ENCODE measurements around the gene SENP1. TPM values are rescaled to one million over a fixed set of nuclear protein-coding genes. Genes with fewer than 3 reads are reported as not detected.

Gene SENP1
- total RNA-seq, 1 experiment from 2014 or later, result 24.5 TPM

GRCh38 chr12:48039151-48039550 is 66.7 kb downstream of the SENP1 start:
- CTCF ChIA-PET, result no interaction called here

GRCh38 chr12:48038085-48038484 is 67.8 kb downstream of the SENP1 start:
- no peaks in the 10 kb centered on the region for H3K9me3 Mint-ChIP-seq (ENCODE audit: unreplicated experiment)
- no peaks in the 10 kb centered on the region for H3K27me3 Mint-ChIP-seq (ENCODE audit: insufficient read depth, unreplicated experiment)
- ChIA-PET CTCF (no interaction called here), POLR2A (no interaction called here)
- H3K4me3 Mint-ChIP-seq (ENCODE audit: unreplicated experiment), result no peak overlapping the region
- TF ChIP-seq CTCF (IDR thresholded peaks at IDR 0.05; ENCODE audit: unreplicated experiment), result no peak
- intact Hi-C loops (cut with micrococcal nuclease), result no loop called here
- DNase-seq (ENCODE audit: unreplicated experiment), result no peak
- H3K36me3 Mint-ChIP-seq (ENCODE audit: insufficient read depth, unreplicated experiment), result peaks cover 3% of the 10 kb centered on the region
- BruUV-seq (replicated peaks), result no TSS peak
- no peak overlapping the region for H3K27ac Mint-ChIP-seq (ENCODE audit: low read depth, unreplicated experiment)
- H3K4me1 Mint-ChIP-seq (ENCODE audit: insufficient read depth, unreplicated experiment), result no peaks in the 10 kb centered on the region

More at GRCh38 chr12:48039151-48039550, 66.7 kb downstream of the SENP1 start:
- Mint-ChIP-seq H3K27me3 (ENCODE audit: insufficient read depth, unreplicated experiment) (no peaks in the 10 kb centered on the region), H3K27ac (ENCODE audit: low read depth, unreplicated experiment) (no peak overlapping the region), H3K36me3 (ENCODE audit: insufficient read depth, unreplicated experiment) (peaks cover 14% of the 10 kb centered on the region), H3K9me3 (ENCODE audit: unreplicated experiment) (no peaks in the 10 kb centered on the region), H3K4me3 (ENCODE audit: unreplicated experiment) (no peak overlapping the region), H3K4me1 (ENCODE audit: insufficient read depth, unreplicated experiment) (no peaks in the 10 kb centered on the region)
- TF ChIP-seq CTCF (IDR thresholded peaks at IDR 0.05; ENCODE audit: unreplicated experiment), result no peak
- BruUV-seq (replicated peaks), result no TSS peak
- intact Hi-C loops (cut with micrococcal nuclease), result no loop called here
- POLR2A ChIA-PET, result interaction anchor here (0.7 kb wide), 1 partner anchor 82 kb away, joined by 3 read pairs; no protein-coding TSS in a partner anchor
- no peak for DNase-seq (ENCODE audit: unreplicated experiment)

- H3K4me1 Mint-ChIP-seq (ENCODE audit: insufficient read depth, unreplicated experiment), result no peaks in the 10 kb centered on the region
- no peak for TF ChIP-seq CTCF (IDR thresholded peaks at IDR 0.05; ENCODE audit: unreplicated experiment)
- no peaks in the 10 kb centered on the region for H3K36me3 Mint-ChIP-seq (ENCODE audit: insufficient read depth, unreplicated experiment)
- intact Hi-C loops (cut with micrococcal nuclease), result no loop called here
- no peaks in the 10 kb centered on the region for H3K9me3 Mint-ChIP-seq (ENCODE audit: unreplicated experiment)
- no peak overlapping the region for H3K27ac Mint-ChIP-seq (ENCODE audit: low read depth, unreplicated experiment)
- ChIA-PET CTCF (interaction anchor here (0.6 kb wide), 1 partner anchor 16 kb away, joined by 3 read pairs; no protein-coding TSS in a partner anchor), POLR2A (no interaction called here)
- DNase-seq (ENCODE audit: unreplicated experiment), result no peak
- H3K27me3 Mint-ChIP-seq (ENCODE audit: insufficient read depth, unreplicated experiment), result no peaks in the 10 kb centered on the region
- BruUV-seq (replicated peaks), result no TSS peak
- H3K4me3 Mint-ChIP-seq (ENCODE audit: unreplicated experiment), result no peak overlapping the region
Measured at GRCh38 chr12:48037267-48037915, 68.5 kb downstream of the SENP1 start.

GRCh38 chr12:48036818-48037217 is 69.1 kb downstream of the SENP1 start:
- TF ChIP-seq CTCF (IDR thresholded peaks at IDR 0.05; ENCODE audit: unreplicated experiment), result no peak
- CTCF ChIA-PET, result interaction anchor here (0.6 kb wide), 1 partner anchor 17 kb away, joined by 3 read pairs; no protein-coding TSS in a partner anchor
- intact Hi-C loops (cut with micrococcal nuclease), result no loop called here
- Mint-ChIP-seq H3K27ac (ENCODE audit: low read depth, unreplicated experiment) (no peak overlapping the region), H3K9me3 (ENCODE audit: unreplicated experiment) (no peaks in the 10 kb centered on the region), H3K27me3 (ENCODE audit: insufficient read depth, unreplicated experiment) (no peaks in the 10 kb centered on the region), H3K4me3 (ENCODE audit: unreplicated experiment) (no peak overlapping the region), H3K4me1 (ENCODE audit: insufficient read depth, unreplicated experiment) (no peaks in the 10 kb centered on the region), H3K36me3 (ENCODE audit: insufficient read depth, unreplicated experiment) (no peaks in the 10 kb centered on the region)
- no peak for DNase-seq (ENCODE audit: unreplicated experiment)
- BruUV-seq (replicated peaks), result no TSS peak
- POLR2A ChIA-PET, result no interaction called here

Measured in MCF 10A (cell line).